Left renal pelvis (tissue), 4 donors: ENCODE results near the gene GALNT3. TPM values are rescaled to one million over a fixed set of nuclear protein-coding genes. Genes with fewer than 3 reads are reported as not detected.

Experiments used
- DNase-seq, 4 donors: peaks; one replicate each; pipeline ENCODE4 v3.0.0-alpha.2; 2013; ENCODE audit warnings: low read depth in 4 of 4, low spot score in 3 of 4
- polyA plus RNA-seq, 4 donors: library from polyadenylated mRNA; unstranded; fragments of 120-200 nt; gene quantifications; one replicate each; pipeline ENCODE4 v1.2.1, GENCODE V29; 2013; ENCODE audit not compliant: insufficient read length in 4 of 4

Gene GALNT3
- polyA plus RNA-seq, 4 donors = 2.8 to 22.7 (median 19.1) TPM

GRCh38 chr2:165796819-165797530, 2.9 kb upstream of the GALNT3 start:
- DNase-seq = no peak

GRCh38 chr2:165796129-165796528, 2.1 kb upstream of the GALNT3 start:
- no peak for DNase-seq

- no peak for DNase-seq
Observed at GRCh38 chr2:165795011-165795410, 964 bp upstream of the GALNT3 start.

GRCh38 chr2:165794536-165794928, 485 bp upstream of the GALNT3 start:
- DNase-seq = no peak

- DNase-seq = no peak
Observed at GRCh38 chr2:165793161-165793778, 777 bp downstream of the GALNT3 start.

GRCh38 chr2:165792104-165792454, 2.0 kb downstream of the GALNT3 start:
- DNase-seq = no peak

- DNase-seq = no peak
Observed at GRCh38 chr2:165791421-165792103, 2.5 kb downstream of the GALNT3 start.

GRCh38 chr2:165790466-165790865, 3.6 kb downstream of the GALNT3 start:
- no peak for DNase-seq

- no peak for DNase-seq
Observed at GRCh38 chr2:165787334-165787733, 6.7 kb downstream of the GALNT3 start.

- no peak for DNase-seq
Observed at GRCh38 chr2:165779706-165780105, 14.3 kb downstream of the GALNT3 start.

GRCh38 chr2:165778653-165779451, 15.2 kb downstream of the GALNT3 start:
- DNase-seq = no peak

GRCh38 chr2:165778187-165778556, 15.9 kb downstream of the GALNT3 start:
- DNase-seq = no peak

- no peak for DNase-seq
Observed at GRCh38 chr2:165777522-165778186, 16.4 kb downstream of the GALNT3 start.

- DNase-seq = no peak
Observed at GRCh38 chr2:165776796-165777195, 17.3 kb downstream of the GALNT3 start.

GRCh38 chr2:165776013-165776412, 18.0 kb downstream of the GALNT3 start:
- DNase-seq = no peak

GRCh38 chr2:165773684-165774083, 20.4 kb downstream of the GALNT3 start:
- DNase-seq = no peak

GRCh38 chr2:165772183-165772582, 21.9 kb downstream of the GALNT3 start:
- DNase-seq = no peak

GRCh38 chr2:165766326-165766927, 27.6 kb downstream of the GALNT3 start:
- DNase-seq = no peak

GRCh38 chr2:165762723-165763122, 31.3 kb downstream of the GALNT3 start:
- DNase-seq = no peak
